Activated CD4-positive, alpha-beta T cell treated with anti-CD3 and anti-CD28 coated beads, Interleukin-2, amount 50 U/mL, for 1 hour (primary cell): ENCODE results near the gene RNF214.

Source experiments
- DNase-seq: peaks from one replicate; pipeline ENCODE4 v3.0.0-alpha.2; 2020

Gene RNF214

DNA sequence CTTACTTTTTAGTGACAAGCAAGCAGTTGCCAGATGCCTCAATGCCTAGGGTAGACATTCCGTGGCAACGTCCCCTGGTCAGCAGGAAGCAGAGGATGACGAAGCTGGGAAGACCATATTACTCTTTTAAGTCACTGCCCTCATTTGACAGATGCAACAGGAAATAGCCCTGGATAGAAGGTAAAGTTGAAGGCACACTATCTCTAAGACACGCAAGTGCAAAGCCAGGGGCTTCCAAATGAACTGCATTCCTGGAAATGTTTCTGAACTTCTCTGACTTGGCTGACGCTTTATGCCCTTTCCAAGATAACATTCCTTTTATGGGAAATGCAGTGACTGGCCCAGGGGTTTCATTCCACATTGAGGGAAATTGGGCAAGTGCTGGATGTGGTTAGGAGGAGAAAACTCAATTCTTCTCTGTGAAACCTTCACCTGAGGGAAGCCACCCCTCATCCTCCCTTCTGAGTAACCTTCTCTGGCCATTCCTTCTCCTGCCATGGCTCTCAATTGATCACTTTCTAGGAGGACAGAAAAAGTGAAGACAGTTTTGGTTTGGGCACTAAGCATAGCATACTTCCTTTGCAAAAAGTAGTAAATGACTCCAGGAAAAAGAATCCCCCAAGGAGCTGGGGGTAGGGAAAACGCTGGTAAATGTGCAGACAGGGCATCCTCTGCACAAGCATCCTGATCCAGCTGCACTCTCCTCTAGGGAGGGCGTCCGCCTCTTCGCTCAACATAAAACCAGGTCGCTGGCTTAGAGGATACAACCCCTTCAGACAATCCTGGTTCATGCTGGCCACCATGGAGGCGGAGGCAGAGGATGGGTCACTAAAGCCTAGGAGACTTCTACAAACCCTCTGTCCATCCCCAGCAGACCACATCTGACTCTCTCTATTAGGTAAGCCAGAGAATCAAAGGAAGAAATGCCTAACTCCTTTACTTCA is 15.1 kb upstream of the RNF214 start:
- no peak for DNase-seq

- DNase-seq = no peak
Measured at GRCh38 chr11:117218133-117218915, 14.1 kb upstream of the RNF214 start.

- DNase-seq = no peak
Measured at GRCh38 chr11:117219001-117219400, 13.5 kb upstream of the RNF214 start.

DNA sequence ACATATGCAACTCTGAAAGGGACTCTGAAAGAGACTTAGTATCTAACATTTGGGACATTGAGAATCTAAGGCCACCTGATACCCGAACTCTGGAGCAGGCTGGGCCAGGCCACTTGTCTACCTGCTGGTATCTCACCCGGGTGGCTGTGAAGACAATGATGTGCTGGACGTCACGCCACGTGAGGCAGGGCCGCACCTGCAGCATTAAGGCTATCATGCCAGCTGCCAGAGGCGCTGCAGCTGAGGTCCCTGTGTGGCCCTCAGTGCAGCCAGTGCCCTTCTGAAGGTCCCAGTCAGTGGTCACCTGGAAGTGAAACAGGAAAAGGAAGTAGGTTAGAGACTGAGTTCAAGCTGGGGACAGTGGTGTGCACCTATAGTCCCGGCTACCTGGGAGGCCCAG is 13.0 kb upstream of the RNF214 start:
- no peak for DNase-seq

GRCh38 chr11:117219995-117220394 is 12.5 kb upstream of the RNF214 start:
- DNase-seq = no peak

DNA sequence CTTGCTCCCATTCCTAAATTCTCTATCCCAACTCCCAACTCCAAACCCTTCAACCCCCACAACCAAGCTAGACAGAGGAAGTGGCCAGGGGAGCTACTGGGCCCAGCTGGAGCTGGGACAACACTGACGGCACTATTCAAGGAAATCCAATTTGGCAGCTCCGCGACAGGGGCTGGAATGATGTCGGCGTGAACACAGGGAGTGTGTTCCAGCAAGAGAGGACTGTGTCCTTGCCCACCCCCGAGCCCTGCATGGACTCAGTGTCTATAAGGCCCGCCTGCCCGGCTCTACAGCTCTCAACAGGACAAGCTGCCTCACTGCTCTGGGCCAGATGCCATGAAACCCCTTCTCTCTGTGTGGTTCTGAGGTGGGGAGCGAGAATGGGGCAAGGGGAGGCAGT is 11.9 kb upstream of the RNF214 start:
- no peak for DNase-seq

DNA sequence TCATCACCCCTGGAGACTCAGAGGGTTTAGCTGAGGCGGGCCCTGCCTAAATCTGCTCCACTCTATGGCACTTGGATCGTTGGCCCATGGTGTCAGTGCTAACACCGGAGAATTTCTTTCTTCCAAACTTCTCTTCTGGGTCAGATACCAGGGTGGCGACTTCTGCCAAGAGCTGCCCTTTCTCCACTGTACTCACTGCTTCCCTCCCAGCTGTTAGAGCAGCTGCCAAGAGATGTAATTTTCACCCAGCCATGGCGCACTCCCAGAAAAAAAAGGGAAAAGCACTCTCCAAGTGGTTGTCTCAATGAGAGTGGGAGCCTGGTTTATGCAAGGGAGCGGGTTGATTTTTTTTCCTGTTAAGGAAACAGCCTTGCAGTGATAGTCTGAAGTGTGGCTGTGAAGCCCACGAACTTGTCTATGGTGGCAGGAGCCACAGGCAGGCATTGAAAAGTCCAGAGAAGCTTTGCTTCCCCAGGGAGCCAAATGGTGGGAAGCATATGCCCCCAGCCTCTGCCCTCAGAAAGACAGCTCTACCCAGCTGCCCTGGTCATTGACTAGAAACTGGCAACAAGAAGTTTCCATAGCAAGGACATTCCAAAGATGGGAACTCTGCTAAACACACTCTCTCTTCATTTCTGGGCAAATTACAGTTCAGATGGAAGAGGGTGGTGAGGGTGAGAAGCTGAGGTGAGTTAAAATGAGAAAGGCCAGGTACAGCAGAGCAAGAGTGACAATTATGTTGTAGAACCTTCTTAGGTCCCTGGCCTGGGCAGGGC is 11.3 kb upstream of the RNF214 start:
- DNase-seq = no peak

GRCh38 chr11:117221775-117222517 is 10.5 kb upstream of the RNF214 start:
- no peak for DNase-seq

DNA sequence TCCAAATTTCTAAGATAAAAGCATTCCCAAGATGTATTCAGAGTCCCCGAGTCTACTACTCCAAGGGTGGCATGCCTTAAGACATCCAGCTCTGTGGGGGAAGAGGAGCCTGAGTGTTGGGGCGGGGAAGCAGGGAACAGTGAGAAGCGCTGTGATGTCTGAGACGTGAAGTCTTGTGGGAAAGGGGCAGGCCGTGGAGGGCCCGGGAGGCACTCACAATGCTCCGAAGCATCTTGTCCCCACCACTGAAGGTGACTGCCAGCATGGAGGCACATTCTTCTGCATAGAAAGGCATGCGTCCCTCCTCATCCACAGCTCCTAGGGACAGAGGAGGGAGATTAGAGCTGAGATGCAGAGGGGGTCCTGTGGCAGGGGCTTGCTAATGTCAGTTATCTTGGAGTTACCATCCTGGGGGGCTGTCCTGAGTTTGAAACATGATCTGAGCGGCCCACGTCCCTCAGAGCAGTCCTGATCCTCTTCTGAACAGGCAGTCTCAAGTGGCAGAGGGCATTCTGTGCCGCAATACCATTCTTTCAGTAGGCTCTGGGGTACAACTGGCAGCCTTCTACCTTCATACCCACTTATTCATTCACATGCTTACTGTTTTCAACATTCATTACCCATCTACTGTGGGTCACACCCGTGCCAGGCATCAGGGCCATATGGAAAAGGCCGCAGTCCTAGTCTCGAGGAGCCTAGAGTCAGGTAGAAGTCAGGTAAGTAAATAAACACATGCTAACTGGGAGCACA is 9.3 kb upstream of the RNF214 start:
- no peak for DNase-seq

- no peak for DNase-seq
Measured at GRCh38 chr11:117223741-117224689, 8.5 kb upstream of the RNF214 start.

GRCh38 chr11:117225553-117226170 is 6.8 kb upstream of the RNF214 start:
- no peak for DNase-seq

- peak; percentile 32 for DNase-seq
Measured at GRCh38 chr11:117226388-117227385, 5.8 kb upstream of the RNF214 start.

GRCh38 chr11:117228091-117228490 is 4.4 kb upstream of the RNF214 start:
- DNase-seq = no peak

DNA sequence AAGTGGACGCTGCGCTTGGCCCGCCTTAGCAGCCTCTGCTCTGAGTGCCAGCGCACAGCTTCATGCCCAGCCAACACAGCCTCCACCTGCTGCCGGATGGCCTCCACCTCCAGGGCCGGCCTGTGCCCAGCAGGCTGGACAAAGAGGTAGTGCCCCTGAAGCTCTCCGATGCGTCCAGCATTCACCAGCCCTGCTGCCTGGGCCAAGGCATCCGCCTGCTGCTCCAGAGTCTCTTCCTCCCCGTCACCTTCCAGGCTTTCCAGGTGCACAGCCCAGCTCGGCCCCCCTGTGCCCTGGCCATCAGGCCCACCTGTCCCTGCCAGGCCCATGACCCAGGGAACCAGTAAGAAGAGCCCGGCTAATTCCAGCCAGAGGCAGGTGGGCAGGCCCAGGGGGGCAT is 3.1 kb upstream of the RNF214 start:
- DNase-seq = no peak

DNA sequence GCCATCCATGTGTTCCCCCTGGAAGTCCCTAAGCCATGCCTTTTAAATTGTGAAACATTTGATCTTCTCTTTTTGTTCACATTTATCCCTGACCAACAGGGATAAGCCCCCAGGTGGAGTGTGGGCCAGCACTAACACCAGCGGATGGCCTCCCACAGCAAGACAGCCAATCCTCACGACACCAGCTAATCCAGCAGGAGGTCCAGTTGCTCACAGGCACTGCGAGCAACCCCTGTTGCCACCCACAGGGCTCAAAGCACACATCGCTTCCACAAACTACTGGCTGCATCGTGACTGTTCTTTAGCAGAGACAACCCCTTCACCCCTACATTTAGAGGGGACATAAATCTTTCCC is 2.6 kb upstream of the RNF214 start:
- no peak for DNase-seq

DNA sequence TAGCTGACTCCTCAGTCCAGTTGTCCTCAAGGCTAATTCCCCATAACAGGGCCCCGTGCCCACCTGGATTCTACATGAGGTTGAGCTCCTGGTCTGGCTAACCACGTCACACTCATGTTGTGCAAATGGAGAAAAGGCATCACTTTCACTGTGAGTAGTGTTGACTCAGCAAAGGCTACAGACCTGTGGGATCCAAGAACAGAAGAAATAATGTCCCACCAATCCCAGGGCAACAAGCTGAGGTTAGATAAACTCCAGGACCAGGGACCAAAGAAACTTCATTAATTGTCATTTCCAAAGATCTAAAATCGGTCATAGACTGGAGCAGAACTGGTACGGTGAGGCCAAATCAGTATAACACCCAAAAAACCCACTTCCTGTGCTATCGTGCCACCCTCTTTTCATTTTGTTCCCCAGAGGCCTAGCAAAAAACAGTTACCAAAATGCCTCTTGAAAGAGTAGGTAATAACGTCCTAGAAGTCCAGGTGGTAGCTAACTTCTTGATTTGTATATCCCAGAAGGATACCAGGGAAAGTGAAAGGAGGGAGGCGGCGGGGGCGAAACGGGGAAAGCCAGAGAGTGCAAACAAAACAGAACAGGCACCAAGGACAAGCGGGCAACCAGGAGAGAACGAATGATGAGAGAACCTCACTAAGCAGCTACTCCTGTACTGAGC is 2.0 kb upstream of the RNF214 start:
- DNase-seq = peak; percentile 18

DNA sequence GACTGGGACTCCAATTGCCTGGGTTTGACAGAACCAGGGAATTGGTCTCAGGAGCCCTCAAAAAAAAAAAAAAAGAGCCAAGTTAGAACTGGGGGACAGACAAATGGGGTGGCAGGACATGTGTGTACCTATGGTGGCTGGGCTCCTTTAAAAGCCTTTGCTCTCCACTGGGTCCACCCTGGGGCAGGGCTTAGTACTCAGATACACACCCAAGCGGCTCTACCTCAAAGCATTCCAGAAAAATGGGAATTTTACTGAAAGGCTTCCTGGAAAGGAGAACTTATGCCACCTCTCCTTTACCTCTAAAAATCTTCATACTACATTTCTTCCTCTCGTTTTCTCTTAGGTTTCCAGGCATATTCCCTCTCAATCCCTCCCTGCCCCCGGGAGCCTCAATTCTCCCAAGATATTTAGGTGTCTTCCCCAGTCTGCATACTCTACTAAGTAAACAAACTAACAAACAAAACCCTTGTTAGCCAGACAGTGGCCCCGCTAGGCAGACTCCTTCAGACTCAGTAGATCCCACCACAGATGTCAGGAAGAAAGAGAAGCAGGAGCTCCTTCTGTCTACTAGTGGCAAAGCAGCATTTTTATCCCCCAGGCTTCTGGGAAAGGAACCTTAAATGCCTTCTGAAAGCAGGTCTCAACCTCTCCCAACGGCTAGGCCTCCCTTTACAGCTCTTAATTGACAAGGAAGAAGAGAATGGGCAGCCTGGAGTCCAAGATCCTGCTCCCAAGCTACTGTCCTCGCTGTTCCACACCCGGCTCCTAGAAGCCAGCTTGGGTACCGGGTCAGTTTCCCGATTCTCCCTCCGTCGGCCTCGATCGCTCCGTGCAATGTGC is 1.3 kb upstream of the RNF214 start:
- DNase-seq = no peak

DNA sequence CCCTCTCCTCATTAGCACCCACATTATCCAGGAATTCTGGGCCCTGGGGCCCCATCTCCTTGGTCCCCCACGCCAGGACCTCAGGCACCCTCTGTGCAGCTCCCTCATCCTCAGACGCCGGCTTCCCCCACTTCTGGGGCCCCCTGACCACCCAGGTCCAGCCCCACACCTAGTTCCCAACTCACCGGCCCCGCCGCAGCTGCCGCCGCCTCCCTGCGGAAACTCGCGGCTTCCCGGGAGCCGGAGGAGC is 704 bp upstream of the RNF214 start, which contains the start of gene PCSK7:
Gene PCSK7, minus strand, starts transcription at position 232 of the 250 bp plus-strand sequence. CDS start 2,229 bp downstream, outside the sequence.
- peak; percentile 26 for DNase-seq
